Measurements from ENCODE around the gene CORO1C. TPM values are rescaled to one million over a fixed set of nuclear protein-coding genes. Genes with fewer than 3 reads are reported as not detected.
A peak's percentile ranks its signal among the peaks of the same experiment; 100 is the strongest.

Gene CORO1C
- total RNA-seq, 1 donor from 2014 or later, result 307 TPM

DNA sequence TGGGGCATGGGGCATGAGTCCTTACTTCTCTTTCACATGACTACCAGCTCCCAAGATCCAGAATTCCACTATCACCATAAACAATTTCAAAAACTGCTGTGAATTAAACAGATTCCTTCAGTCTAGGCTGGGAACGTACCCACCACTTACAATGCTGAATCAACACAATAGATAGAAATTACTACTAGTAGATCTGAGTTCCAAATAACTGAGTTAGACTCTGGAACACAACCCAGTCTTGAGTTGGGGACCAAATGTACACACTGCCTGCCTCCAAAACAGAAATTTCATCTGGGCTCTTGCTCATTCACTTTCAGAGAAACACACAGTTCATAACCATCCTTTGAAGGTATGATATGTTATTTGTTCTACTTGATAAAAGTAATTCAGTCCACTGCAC is 8.9 kb downstream of the CORO1C start:
- Histone ChIP-seq H3K4me3 (no peak overlapping the region), H3K9me3 (no peaks in the 10 kb centered on the region), H3K27me3 (ENCODE audit: low read depth) (no peaks in the 10 kb centered on the region), H3K4me1 (peaks cover 86% of the 10 kb centered on the region), H3K36me3 (no peaks in the 10 kb centered on the region), H3K27ac (peak overlapping the region; percentile 72)
- intact Hi-C loops (cut with DNase I), result no loop called here
- DNase-seq (no peak), ATAC-seq (peak in 1 of 2 donors; percentile 3)
- no peak for TF ChIP-seq CTCF (IDR thresholded peaks at IDR 0.05)

DNA sequence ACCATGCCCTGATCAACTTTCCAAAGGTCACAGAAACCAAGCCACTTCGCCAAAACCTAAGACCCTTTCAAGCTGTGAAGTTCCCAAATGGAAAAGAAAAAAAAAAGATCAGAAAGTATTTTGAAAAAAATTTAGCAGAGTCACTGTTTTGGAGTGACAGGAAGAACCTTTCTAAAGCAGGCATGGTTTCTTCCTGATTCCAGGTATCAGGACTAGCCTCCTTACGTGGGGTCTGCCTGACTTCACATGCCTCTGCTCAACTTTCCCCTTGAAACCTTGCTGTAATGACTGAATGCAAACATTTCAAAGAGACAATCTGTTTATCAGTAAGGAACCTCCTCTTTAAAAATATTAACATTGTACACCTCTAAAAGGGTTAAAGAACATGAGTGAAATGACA is 9.5 kb downstream of the CORO1C start:
- no peak overlapping the region for H3K4me3 ChIP-seq
- H3K36me3 ChIP-seq, result peaks cover 6% of the 10 kb centered on the region
- TF ChIP-seq CTCF (IDR thresholded peaks at IDR 0.05), result no peak
- H3K27ac ChIP-seq, result peak overlapping the region; percentile 72
- intact Hi-C loops (cut with DNase I), result no loop called here
- H3K9me3 ChIP-seq, result no peaks in the 10 kb centered on the region
- H3K4me1 ChIP-seq, result peaks cover 86% of the 10 kb centered on the region
- no peak for ATAC-seq
- no peak for DNase-seq
- H3K27me3 ChIP-seq (ENCODE audit: low read depth), result no peaks in the 10 kb centered on the region

GRCh38 chr12:108720757-108721514 is 10.4 kb downstream of the CORO1C start:
- TF ChIP-seq CTCF (IDR thresholded peaks at IDR 0.05), result no peak

DNA sequence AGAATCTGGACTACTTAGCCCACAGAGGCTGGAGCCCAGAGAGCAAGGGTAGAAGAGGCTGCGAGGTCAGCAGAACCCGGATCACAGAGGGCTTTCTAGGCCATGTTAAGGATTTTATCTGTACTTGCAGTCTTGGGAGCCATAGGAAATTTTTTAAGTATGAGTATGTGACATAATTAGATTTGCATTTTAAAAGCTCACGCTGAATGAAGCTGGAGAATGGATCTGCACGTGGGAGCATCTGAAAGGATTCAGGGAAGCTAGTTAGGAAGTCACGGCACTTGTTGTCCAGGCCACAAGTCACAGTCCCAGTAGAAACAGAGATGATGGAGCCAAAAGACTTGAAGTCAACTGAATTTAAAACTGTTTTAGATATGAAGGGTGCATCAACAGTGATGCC is 14.1 kb downstream of the CORO1C start:
- DNase-seq, result no peak
- H3K4me3 ChIP-seq, result no peak overlapping the region
- no peak for ATAC-seq
- intact Hi-C loops (cut with DNase I), result no loop called here
- peaks cover 56% of the 10 kb centered on the region for H3K4me1 ChIP-seq
- H3K36me3 ChIP-seq, result peaks cover 9% of the 10 kb centered on the region
- no peaks in the 10 kb centered on the region for H3K27me3 ChIP-seq (ENCODE audit: low read depth)
- H3K27ac ChIP-seq, result no peak overlapping the region
- TF ChIP-seq CTCF (IDR thresholded peaks at IDR 0.05), result no peak
- H3K9me3 ChIP-seq, result no peaks in the 10 kb centered on the region

More at GRCh38 chr12:108720757-108721514, 10.4 kb downstream of the CORO1C start:
- no peaks in the 10 kb centered on the region for H3K9me3 ChIP-seq
- intact Hi-C loops (cut with DNase I), result no loop called here
- no peak for DNase-seq
- H3K27me3 ChIP-seq (ENCODE audit: low read depth), result no peaks in the 10 kb centered on the region
- ATAC-seq, result peak in 1 of 2 donors; percentile 43
- no peak overlapping the region for H3K27ac ChIP-seq
- H3K4me1 ChIP-seq, result peaks cover 77% of the 10 kb centered on the region
- peaks cover 9% of the 10 kb centered on the region for H3K36me3 ChIP-seq
- H3K4me3 ChIP-seq, result no peak overlapping the region

GRCh38 chr12:108714866-108715265 is 16.5 kb downstream of the CORO1C start:
- Histone ChIP-seq H3K27ac (no peak overlapping the region), H3K27me3 (ENCODE audit: low read depth) (no peaks in the 10 kb centered on the region), H3K9me3 (no peaks in the 10 kb centered on the region), H3K4me1 (peaks cover 51% of the 10 kb centered on the region), H3K36me3 (peaks cover 9% of the 10 kb centered on the region), H3K4me3 (no peak overlapping the region)
- DNase-seq (no peak), ATAC-seq (no peak)
- no peak for TF ChIP-seq CTCF (IDR thresholded peaks at IDR 0.05)
- intact Hi-C loops (cut with DNase I), result no loop called here

All from lower lobe of right lung (tissue), 2 donors.